M059J (cell line): ENCODE measurements around the gene CRIM1. TPM values are rescaled to one million over a fixed set of nuclear protein-coding genes. Genes with fewer than 3 reads are reported as not detected.
A peak's percentile ranks its signal among the peaks of the same experiment; 100 is the strongest.

Experiments used
- DNase-seq: peaks from one replicate; pipeline ENCODE4 v3.0.0-alpha.2; 2012; ENCODE audit warnings: low read depth
- total RNA-seq: library from RNA; depleted of rRNA; stranded (reverse); fragments of >200 nt; shearing (Covaris generic); gene quantifications from 2 replicates; pipeline ENCODE4 v1.2.3, GENCODE V29; 2014

CRIM1 gene
- total RNA-seq, 1 experiment from 2014 or later, result 186 TPM

GRCh38 chr2:36396878-36397539, 41.4 kb downstream of the CRIM1 start:
- DNase-seq, result no peak

GRCh38 chr2:36397728-36398413, 42.3 kb downstream of the CRIM1 start:
- DNase-seq, result no peak

- no peak for DNase-seq
Observed at GRCh38 chr2:36399050-36399449, 43.5 kb downstream of the CRIM1 start.

- peak; percentile 99 for DNase-seq
Observed at GRCh38 chr2:36403675-36404230, 48.2 kb downstream of the CRIM1 start.

- peak; percentile 87 for DNase-seq
Observed at GRCh38 chr2:36404318-36404717, 48.7 kb downstream of the CRIM1 start.

- DNase-seq, result no peak
Observed at GRCh38 chr2:36404754-36405153, 49.2 kb downstream of the CRIM1 start.

GRCh38 chr2:36405183-36405582, 49.6 kb downstream of the CRIM1 start:
- no peak for DNase-seq

GRCh38 chr2:36406296-36406695, 50.7 kb downstream of the CRIM1 start:
- peak; percentile 61 for DNase-seq

GRCh38 chr2:36407413-36407812, 51.8 kb downstream of the CRIM1 start:
- DNase-seq, result no peak

GRCh38 chr2:36408198-36408703, 52.7 kb downstream of the CRIM1 start:
- DNase-seq, result peak; percentile 94

- no peak for DNase-seq
Observed at GRCh38 chr2:36409335-36409734, 53.8 kb downstream of the CRIM1 start.

- no peak for DNase-seq
Observed at GRCh38 chr2:36409935-36410334, 54.4 kb downstream of the CRIM1 start.

- no peak for DNase-seq
Observed at GRCh38 chr2:36410681-36411080, 55.1 kb downstream of the CRIM1 start.

GRCh38 chr2:36411962-36412444, 56.4 kb downstream of the CRIM1 start:
- DNase-seq, result no peak

- no peak for DNase-seq
Observed at GRCh38 chr2:36413218-36413617, 57.6 kb downstream of the CRIM1 start.

GRCh38 chr2:36414307-36414706, 58.7 kb downstream of the CRIM1 start:
- no peak for DNase-seq

GRCh38 chr2:36415381-36416022, 59.9 kb downstream of the CRIM1 start:
- DNase-seq, result no peak

- no peak for DNase-seq
Observed at GRCh38 chr2:36416370-36417165, 61.0 kb downstream of the CRIM1 start.

GRCh38 chr2:36420569-36421181, 65.1 kb downstream of the CRIM1 start:
- no peak for DNase-seq

- no peak for DNase-seq
Observed at GRCh38 chr2:36421379-36421778, 65.8 kb downstream of the CRIM1 start.

- no peak for DNase-seq
Observed at GRCh38 chr2:36423172-36423571, 67.6 kb downstream of the CRIM1 start.
